GM23338 (cell line): Measurements from ENCODE around the gene BAIAP2. TPM values are rescaled to one million over a fixed set of nuclear protein-coding genes. Genes with fewer than 3 reads are reported as not detected.

ENCODE experiments used
- ATAC-seq: fragments of 200-7000 bp; cut with Tn5 transposase; 3 replicates; pipeline ENCODE4 v1.9.1; 2020
- DNase-seq: peaks from one replicate; pipeline ENCODE4 v3.0.0-alpha.2; 2015; ENCODE audit warnings: low spot score
- H2AFZ ChIP-seq: fragments of 200-600 bp; sonication (generic); 2 replicates; pipeline ENCODE4 v1.8.0; 2016; ENCODE audit warnings: antibody characterized with exemption, mild to moderate bottlenecking, moderate library complexity
- H3F3A ChIP-seq: fragments of 200-600 bp; sonication (generic); replicated peaks from 2 replicates; pipeline ENCODE4 v1.8.0; 2017; ENCODE audit warnings: antibody characterized with exemption, mixed run types, low read depth
- H3K27ac ChIP-seq: fragments of 200-600 bp; sonication (generic); 2 replicates; pipeline ENCODE4 v1.6.1; 2016; ENCODE audit warnings: low read depth
- H3K27me3 ChIP-seq: fragments of 200-600 bp; sonication (generic); 2 replicates; pipeline ENCODE4 v1.8.0; 2016; ENCODE audit warnings: mild to moderate bottlenecking, mixed run types, moderate library complexity; ENCODE audit not compliant: insufficient read depth
- H3K36me3 ChIP-seq: fragments of 200-600 bp; sonication (generic); 2 replicates; pipeline ENCODE4 v1.8.0; 2016; ENCODE audit warnings: mild to moderate bottlenecking; ENCODE audit not compliant: insufficient read depth
- H3K4me1 ChIP-seq: fragments of 200-600 bp; sonication (generic); 2 replicates; pipeline ENCODE4 v1.8.0; 2016; ENCODE audit warnings: mild to moderate bottlenecking, moderate library complexity; ENCODE audit not compliant: insufficient read depth
- H3K4me2 ChIP-seq: fragments of 200-600 bp; sonication (generic); 2 replicates; pipeline ENCODE4 v1.7.1; 2017; ENCODE audit warnings: mixed run types
- H3K4me3 ChIP-seq: fragments of 200-600 bp; sonication (generic); 2 replicates; pipeline ENCODE4 v1.6.1; 2016; ENCODE audit warnings: mixed run types
- H3K79me2 ChIP-seq: fragments of 200-600 bp; sonication (generic); replicated peaks from 2 replicates; pipeline ENCODE4 v1.8.0; 2017; ENCODE audit warnings: mild to moderate bottlenecking; ENCODE audit not compliant: insufficient read depth
- H3K9me2 ChIP-seq: fragments of 200-600 bp; sonication (generic); 2 replicates; pipeline ENCODE4 v1.8.0; 2017; ENCODE audit not compliant: insufficient read depth
- H4K20me1 ChIP-seq: fragments of 200-600 bp; sonication (generic); replicated peaks from 2 replicates; pipeline ENCODE4 v1.8.0; 2017; ENCODE audit warnings: mild to moderate bottlenecking; ENCODE audit not compliant: insufficient read depth
- H3K27ac Mint-ChIP-seq: 2 replicates; pipeline ENCODE4 v1.8.0; 2020; ENCODE audit warnings: inconsistent platforms, mild to moderate bottlenecking, moderate library complexity, mixed read lengths
- H3K27me3 Mint-ChIP-seq: 3 replicates; pipeline ENCODE4 v1.8.0; 2022; ENCODE audit warnings: low read depth, mild to moderate bottlenecking, moderate library complexity, mixed read lengths, inconsistent platforms; ENCODE audit not compliant: insufficient read depth, poor library complexity
- H3K36me3 Mint-ChIP-seq: 3 replicates; pipeline ENCODE4 v1.8.0; 2021; ENCODE audit warnings: low read depth, mild to moderate bottlenecking, inconsistent platforms, moderate library complexity, mixed read lengths
- H3K4me1 Mint-ChIP-seq: 3 replicates; pipeline ENCODE4 v1.8.0; 2020; ENCODE audit warnings: mild to moderate bottlenecking, inconsistent platforms, mixed read lengths
- H3K4me3 Mint-ChIP-seq: 3 replicates; pipeline ENCODE4 v1.8.0; 2021; ENCODE audit warnings: moderate library complexity, mild to moderate bottlenecking, inconsistent platforms, mixed read lengths
- H3K9me3 Mint-ChIP-seq: 3 replicates; pipeline ENCODE4 v1.8.0; 2020; ENCODE audit warnings: moderate library complexity, mild to moderate bottlenecking, inconsistent platforms, mixed read lengths
- EZH2phosphoT487 ChIP-seq: fragments of 200-600 bp; sonication (generic); IDR thresholded peaks from one replicate; pipeline ENCODE4 v1.8.1; 2018; ENCODE audit warnings: antibody characterized with exemption; ENCODE audit not compliant: unreplicated experiment
- POLR2AphosphoS5 ChIP-seq: IDR thresholded peaks from 2 replicates; pipeline ENCODE4 v1.6.1; 2016; ENCODE audit warnings: antibody characterized with exemption, low read depth
- STAT1 ChIP-seq: IDR thresholded peaks from one replicate; pipeline ENCODE4 v1.6.1; 2016; ENCODE audit warnings: antibody characterized with exemption; ENCODE audit not compliant: unreplicated experiment
- ZNF114 ChIP-seq: fragments of 250-450 bp; sonication (Bioruptor Pico); IDR thresholded peaks from 2 replicates; pipeline ENCODE4 v1.5.0; 2020; ENCODE audit warnings: mild to moderate bottlenecking, moderate library complexity
- ZNF331 ChIP-seq: fragments of 250-450 bp; sonication (Bioruptor Pico); IDR thresholded peaks from 2 replicates; pipeline ENCODE4 v1.5.0; 2020; ENCODE audit warnings: low read depth, mild to moderate bottlenecking, moderate library complexity
- polyA plus RNA-seq: library from polyadenylated mRNA; unstranded; fragments of >200 nt; fragmentation: Nextera tagmentation; extraction: Ambion mirVana; gene quantifications from 2 replicates; pipeline ENCODE4 v1.2.1, GENCODE V29; 2016
- total RNA-seq: library from RNA; depleted of rRNA; stranded (reverse); fragments of >200 nt; shearing (Covaris generic); gene quantifications from 2 replicates; pipeline ENCODE4 v1.2.3, GENCODE V29; 2014
- TF ChIP-seq, protein P1 (sequence below), 2 experiments: fragments of 200-600 bp in 1 of 2; sonication (generic) in 1 of 2; conservative IDR thresholded peaks; 2 replicates each; pipeline versions ENCODE4 v1.5.1 to v1.6.1; 2016 to 2017; ENCODE audit warnings: antibody characterized with exemption in 2 of 2, low read depth in 2 of 2, mild to moderate bottlenecking in 2 of 2, moderate library complexity in 1 of 2
- TF ChIP-seq, protein P2 (sequence below): IDR thresholded peaks from 2 replicates; pipeline ENCODE4 v1.6.1; 2016; ENCODE audit warnings: antibody characterized with exemption
- TF ChIP-seq, protein P3 (sequence below): IDR thresholded peaks from one replicate; pipeline ENCODE4 v1.6.1; 2018; ENCODE audit warnings: antibody characterized with exemption; ENCODE audit not compliant: unreplicated experiment
- TF ChIP-seq, protein P4 (sequence below): fragments of 250-450 bp; sonication (Bioruptor Pico); IDR thresholded peaks from 2 replicates; pipeline ENCODE4 v1.5.0; 2020; ENCODE audit warnings: mild to moderate bottlenecking, moderate library complexity

BAIAP2 gene
- total and polyA plus RNA-seq, 2 experiments from 2014 or later, result 21.7 to 22.7 TPM

DNA sequence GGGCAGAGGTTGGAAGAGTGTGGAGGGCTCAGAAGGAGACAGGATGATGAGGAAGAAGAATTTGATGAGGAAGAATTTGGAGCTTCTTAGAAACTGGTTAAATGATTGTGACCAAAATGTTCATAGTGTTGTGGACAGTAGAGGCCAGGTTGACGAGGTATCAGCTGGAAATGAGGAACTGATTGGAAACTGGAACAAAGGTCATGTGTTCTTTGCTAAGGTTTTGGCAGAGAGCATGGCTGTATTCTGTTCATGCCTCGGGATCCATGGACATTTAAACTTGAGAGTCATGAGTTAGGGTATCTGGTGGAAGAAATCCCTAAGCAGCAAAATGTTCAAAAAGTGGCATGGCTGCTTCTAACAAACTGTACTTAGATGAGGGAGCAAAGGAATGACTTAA is 24.0 kb upstream of the BAIAP2 start (continued):
- TF ChIP-seq ZNF331 (CRISPR knock-in tag) (no peak), EZH2phosphoT487 (no peak), POLR2AphosphoS5 (no peak)
- TF ChIP-seq, protein P1, sequence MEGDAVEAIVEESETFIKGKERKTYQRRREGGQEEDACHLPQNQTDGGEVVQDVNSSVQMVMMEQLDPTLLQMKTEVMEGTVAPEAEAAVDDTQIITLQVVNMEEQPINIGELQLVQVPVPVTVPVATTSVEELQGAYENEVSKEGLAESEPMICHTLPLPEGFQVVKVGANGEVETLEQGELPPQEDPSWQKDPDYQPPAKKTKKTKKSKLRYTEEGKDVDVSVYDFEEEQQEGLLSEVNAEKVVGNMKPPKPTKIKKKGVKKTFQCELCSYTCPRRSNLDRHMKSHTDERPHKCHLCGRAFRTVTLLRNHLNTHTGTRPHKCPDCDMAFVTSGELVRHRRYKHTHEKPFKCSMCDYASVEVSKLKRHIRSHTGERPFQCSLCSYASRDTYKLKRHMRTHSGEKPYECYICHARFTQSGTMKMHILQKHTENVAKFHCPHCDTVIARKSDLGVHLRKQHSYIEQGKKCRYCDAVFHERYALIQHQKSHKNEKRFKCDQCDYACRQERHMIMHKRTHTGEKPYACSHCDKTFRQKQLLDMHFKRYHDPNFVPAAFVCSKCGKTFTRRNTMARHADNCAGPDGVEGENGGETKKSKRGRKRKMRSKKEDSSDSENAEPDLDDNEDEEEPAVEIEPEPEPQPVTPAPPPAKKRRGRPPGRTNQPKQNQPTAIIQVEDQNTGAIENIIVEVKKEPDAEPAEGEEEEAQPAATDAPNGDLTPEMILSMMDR (conservative IDR thresholded peaks at IDR 0.05; ENCODE audit: low read depth in 2 of 2), result no peak

DNA sequence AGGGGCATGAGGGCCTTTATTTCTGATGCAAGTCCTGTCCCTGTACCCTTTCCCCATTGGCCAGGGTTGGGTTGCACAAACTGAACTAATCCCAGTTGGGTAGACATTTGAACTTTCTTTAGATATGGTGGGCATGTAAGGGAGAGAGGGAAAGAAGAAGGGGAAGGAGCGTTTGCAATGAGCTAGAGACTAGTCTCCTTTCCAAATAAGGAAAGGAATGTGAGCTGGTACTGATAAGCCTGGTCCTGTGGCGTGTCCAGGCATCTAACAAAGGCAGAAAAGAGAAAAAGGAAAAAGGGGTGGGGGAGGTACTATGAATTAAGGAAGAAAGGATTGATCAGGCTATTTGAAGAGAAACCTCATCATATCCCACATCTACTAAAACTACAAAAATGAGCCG is 23.0 kb upstream of the BAIAP2 start:
- ATAC-seq, result no peak
- Mint-ChIP-seq H3K4me3 (no peak overlapping the region), H3K36me3 (peaks cover 11% of the 10 kb centered on the region), H3K4me1 (peaks cover 7% of the 10 kb centered on the region; the same call in 2 of the 3 replicates), H3K27me3 (peaks cover 20% of the 10 kb centered on the region), H3K9me3 (peaks cover 27% of the 10 kb centered on the region), H3K27ac (no peak overlapping the region)
- Histone ChIP-seq H3K4me2 (no peak overlapping the region), H2AFZ (no peak overlapping the region), H3K27me3 (0 out of 2 replicates have a peak, but pooled peaks cover under 1% of the 10 kb centered on the region), H3F3A (no peaks in the 10 kb centered on the region), H3K36me3 (no peaks in the 10 kb centered on the region), H3K4me1 (no peaks in the 10 kb centered on the region), H3K4me3 (no peak overlapping the region), H3K27ac (no peak overlapping the region), H3K9me2 (no peaks in the 10 kb centered on the region), H3K79me2 (no peaks in the 10 kb centered on the region), H4K20me1 (no peaks in the 10 kb centered on the region)
- TF ChIP-seq STAT1, result no peak
- TF ChIP-seq, protein P1 (conservative IDR thresholded peaks at IDR 0.05; ENCODE audit: low read depth in 2 of 2), result no peak
- no peak for TF ChIP-seq ZNF114 (CRISPR knock-in tag)
- no peak for TF ChIP-seq EZH2phosphoT487
- no peak for TF ChIP-seq ZNF331 (CRISPR knock-in tag)
- TF ChIP-seq, protein P2, sequence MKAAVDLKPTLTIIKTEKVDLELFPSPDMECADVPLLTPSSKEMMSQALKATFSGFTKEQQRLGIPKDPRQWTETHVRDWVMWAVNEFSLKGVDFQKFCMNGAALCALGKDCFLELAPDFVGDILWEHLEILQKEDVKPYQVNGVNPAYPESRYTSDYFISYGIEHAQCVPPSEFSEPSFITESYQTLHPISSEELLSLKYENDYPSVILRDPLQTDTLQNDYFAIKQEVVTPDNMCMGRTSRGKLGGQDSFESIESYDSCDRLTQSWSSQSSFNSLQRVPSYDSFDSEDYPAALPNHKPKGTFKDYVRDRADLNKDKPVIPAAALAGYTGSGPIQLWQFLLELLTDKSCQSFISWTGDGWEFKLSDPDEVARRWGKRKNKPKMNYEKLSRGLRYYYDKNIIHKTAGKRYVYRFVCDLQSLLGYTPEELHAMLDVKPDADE, result no peak
- TF ChIP-seq, protein P3, sequence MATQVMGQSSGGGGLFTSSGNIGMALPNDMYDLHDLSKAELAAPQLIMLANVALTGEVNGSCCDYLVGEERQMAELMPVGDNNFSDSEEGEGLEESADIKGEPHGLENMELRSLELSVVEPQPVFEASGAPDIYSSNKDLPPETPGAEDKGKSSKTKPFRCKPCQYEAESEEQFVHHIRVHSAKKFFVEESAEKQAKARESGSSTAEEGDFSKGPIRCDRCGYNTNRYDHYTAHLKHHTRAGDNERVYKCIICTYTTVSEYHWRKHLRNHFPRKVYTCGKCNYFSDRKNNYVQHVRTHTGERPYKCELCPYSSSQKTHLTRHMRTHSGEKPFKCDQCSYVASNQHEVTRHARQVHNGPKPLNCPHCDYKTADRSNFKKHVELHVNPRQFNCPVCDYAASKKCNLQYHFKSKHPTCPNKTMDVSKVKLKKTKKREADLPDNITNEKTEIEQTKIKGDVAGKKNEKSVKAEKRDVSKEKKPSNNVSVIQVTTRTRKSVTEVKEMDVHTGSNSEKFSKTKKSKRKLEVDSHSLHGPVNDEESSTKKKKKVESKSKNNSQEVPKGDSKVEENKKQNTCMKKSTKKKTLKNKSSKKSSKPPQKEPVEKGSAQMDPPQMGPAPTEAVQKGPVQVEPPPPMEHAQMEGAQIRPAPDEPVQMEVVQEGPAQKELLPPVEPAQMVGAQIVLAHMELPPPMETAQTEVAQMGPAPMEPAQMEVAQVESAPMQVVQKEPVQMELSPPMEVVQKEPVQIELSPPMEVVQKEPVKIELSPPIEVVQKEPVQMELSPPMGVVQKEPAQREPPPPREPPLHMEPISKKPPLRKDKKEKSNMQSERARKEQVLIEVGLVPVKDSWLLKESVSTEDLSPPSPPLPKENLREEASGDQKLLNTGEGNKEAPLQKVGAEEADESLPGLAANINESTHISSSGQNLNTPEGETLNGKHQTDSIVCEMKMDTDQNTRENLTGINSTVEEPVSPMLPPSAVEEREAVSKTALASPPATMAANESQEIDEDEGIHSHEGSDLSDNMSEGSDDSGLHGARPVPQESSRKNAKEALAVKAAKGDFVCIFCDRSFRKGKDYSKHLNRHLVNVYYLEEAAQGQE, result no peak
- no peak for TF ChIP-seq POLR2AphosphoS5
- TF ChIP-seq, protein P4, sequence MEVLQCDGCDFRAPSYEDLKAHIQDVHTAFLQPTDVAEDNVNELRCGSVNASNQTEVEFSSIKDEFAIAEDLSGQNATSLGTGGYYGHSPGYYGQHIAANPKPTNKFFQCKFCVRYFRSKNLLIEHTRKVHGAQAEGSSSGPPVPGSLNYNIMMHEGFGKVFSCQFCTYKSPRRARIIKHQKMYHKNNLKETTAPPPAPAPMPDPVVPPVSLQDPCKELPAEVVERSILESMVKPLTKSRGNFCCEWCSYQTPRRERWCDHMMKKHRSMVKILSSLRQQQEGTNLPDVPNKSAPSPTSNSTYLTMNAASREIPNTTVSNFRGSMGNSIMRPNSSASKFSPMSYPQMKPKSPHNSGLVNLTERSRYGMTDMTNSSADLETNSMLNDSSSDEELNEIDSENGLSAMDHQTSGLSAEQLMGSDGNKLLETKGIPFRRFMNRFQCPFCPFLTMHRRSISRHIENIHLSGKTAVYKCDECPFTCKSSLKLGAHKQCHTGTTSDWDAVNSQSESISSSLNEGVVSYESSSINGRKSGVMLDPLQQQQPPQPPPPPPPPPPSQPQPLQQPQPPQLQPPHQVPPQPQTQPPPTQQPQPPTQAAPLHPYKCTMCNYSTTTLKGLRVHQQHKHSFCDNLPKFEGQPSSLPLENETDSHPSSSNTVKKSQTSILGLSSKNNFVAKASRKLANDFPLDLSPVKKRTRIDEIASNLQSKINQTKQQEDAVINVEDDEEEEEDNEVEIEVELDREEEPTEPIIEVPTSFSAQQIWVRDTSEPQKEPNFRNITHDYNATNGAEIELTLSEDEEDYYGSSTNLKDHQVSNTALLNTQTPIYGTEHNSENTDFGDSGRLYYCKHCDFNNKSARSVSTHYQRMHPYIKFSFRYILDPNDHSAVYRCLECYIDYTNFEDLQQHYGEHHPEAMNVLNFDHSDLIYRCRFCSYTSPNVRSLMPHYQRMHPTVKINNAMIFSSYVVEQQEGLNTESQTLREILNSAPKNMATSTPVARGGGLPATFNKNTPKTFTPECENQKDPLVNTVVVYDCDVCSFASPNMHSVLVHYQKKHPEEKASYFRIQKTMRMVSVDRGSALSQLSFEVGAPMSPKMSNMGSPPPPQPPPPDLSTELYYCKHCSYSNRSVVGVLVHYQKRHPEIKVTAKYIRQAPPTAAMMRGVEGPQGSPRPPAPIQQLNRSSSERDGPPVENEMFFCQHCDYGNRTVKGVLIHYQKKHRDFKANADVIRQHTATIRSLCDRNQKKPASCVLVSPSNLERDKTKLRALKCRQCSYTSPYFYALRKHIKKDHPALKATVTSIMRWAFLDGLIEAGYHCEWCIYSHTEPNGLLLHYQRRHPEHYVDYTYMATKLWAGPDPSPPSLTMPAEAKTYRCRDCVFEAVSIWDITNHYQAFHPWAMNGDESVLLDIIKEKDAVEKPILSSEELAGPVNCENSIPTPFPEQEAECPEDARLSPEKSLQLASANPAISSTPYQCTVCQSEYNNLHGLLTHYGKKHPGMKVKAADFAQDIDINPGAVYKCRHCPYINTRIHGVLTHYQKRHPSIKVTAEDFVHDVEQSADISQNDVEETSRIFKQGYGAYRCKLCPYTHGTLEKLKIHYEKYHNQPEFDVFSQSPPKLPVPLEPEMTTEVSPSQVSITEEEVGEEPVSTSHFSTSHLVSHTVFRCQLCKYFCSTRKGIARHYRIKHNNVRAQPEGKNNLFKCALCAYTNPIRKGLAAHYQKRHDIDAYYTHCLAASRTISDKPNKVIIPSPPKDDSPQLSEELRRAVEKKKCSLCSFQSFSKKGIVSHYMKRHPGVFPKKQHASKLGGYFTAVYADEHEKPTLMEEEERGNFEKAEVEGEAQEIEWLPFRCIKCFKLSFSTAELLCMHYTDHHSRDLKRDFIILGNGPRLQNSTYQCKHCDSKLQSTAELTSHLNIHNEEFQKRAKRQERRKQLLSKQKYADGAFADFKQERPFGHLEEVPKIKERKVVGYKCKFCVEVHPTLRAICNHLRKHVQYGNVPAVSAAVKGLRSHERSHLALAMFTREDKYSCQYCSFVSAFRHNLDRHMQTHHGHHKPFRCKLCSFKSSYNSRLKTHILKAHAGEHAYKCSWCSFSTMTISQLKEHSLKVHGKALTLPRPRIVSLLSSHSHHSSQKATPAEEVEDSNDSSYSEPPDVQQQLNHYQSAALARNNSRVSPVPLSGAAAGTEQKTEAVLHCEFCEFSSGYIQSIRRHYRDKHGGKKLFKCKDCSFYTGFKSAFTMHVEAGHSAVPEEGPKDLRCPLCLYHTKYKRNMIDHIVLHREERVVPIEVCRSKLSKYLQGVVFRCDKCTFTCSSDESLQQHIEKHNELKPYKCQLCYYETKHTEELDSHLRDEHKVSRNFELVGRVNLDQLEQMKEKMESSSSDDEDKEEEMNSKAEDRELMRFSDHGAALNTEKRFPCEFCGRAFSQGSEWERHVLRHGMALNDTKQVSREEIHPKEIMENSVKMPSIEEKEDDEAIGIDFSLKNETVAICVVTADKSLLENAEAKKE (CRISPR knock-in tag), result no peak
- DNase-seq, result no peak
